ENCODE data around the gene CDK6. TPM values are rescaled to one million over a fixed set of nuclear protein-coding genes. Genes with fewer than 3 reads are reported as not detected.

CDK6 gene
- polyA plus RNA-seq, 4 donors = 40.6 to 54.1 (median 48.1) TPM

- DNase-seq (ENCODE audit: low read depth in 4 of 4, low spot score in 3 of 4) = no peak
Observed at GRCh38 chr7:92742186-92742585, 94.2 kb downstream of the CDK6 start.

GRCh38 chr7:92740700-92741126, 95.7 kb downstream of the CDK6 start:
- no peak for DNase-seq (ENCODE audit: low read depth in 4 of 4, low spot score in 3 of 4)

GRCh38 chr7:92740134-92740533, 96.2 kb downstream of the CDK6 start:
- no peak for DNase-seq (ENCODE audit: low read depth in 4 of 4, low spot score in 3 of 4)

GRCh38 chr7:92739091-92739490, 97.3 kb downstream of the CDK6 start:
- DNase-seq (ENCODE audit: low read depth in 4 of 4, low spot score in 3 of 4) = no peak

- no peak for DNase-seq (ENCODE audit: low read depth in 4 of 4, low spot score in 3 of 4)
Observed at GRCh38 chr7:92737706-92738105, 98.7 kb downstream of the CDK6 start.

GRCh38 chr7:92736870-92737269, 99.5 kb downstream of the CDK6 start:
- no peak for DNase-seq (ENCODE audit: low read depth in 4 of 4, low spot score in 3 of 4)

GRCh38 chr7:92735707-92736106, 100.7 kb downstream of the CDK6 start:
- no peak for DNase-seq (ENCODE audit: low read depth in 4 of 4, low spot score in 3 of 4)

- no peak for DNase-seq (ENCODE audit: low read depth in 4 of 4, low spot score in 3 of 4)
Observed at GRCh38 chr7:92732316-92733036, 103.9 kb downstream of the CDK6 start.

GRCh38 chr7:92731335-92732063, 104.9 kb downstream of the CDK6 start:
- no peak for DNase-seq (ENCODE audit: low read depth in 4 of 4, low spot score in 3 of 4)

- no peak for DNase-seq (ENCODE audit: low read depth in 4 of 4, low spot score in 3 of 4)
Observed at GRCh38 chr7:92730808-92731207, 105.6 kb downstream of the CDK6 start.

GRCh38 chr7:92729751-92730150, 106.6 kb downstream of the CDK6 start:
- DNase-seq (ENCODE audit: low read depth in 4 of 4, low spot score in 3 of 4) = no peak

- no peak for DNase-seq (ENCODE audit: low read depth in 4 of 4, low spot score in 3 of 4)
Observed at GRCh38 chr7:92729172-92729571, 107.2 kb downstream of the CDK6 start.

- DNase-seq (ENCODE audit: low read depth in 4 of 4, low spot score in 3 of 4) = no peak
Observed at GRCh38 chr7:92727755-92728154, 108.6 kb downstream of the CDK6 start.

- DNase-seq (ENCODE audit: low read depth in 4 of 4, low spot score in 3 of 4) = no peak
Observed at GRCh38 chr7:92725161-92725925, 111.0 kb downstream of the CDK6 start.

- DNase-seq (ENCODE audit: low read depth in 4 of 4, low spot score in 3 of 4) = no peak
Observed at GRCh38 chr7:92723943-92724342, 112.4 kb downstream of the CDK6 start.

GRCh38 chr7:92723205-92723604, 113.2 kb downstream of the CDK6 start:
- no peak for DNase-seq (ENCODE audit: low read depth in 4 of 4, low spot score in 3 of 4)

GRCh38 chr7:92722541-92722940, 113.8 kb downstream of the CDK6 start:
- DNase-seq (ENCODE audit: low read depth in 4 of 4, low spot score in 3 of 4) = no peak

- DNase-seq (ENCODE audit: low read depth in 4 of 4, low spot score in 3 of 4) = no peak
Observed at GRCh38 chr7:92720604-92721350, 115.6 kb downstream of the CDK6 start.

- DNase-seq (ENCODE audit: low read depth in 4 of 4, low spot score in 3 of 4) = no peak
Observed at GRCh38 chr7:92717993-92718716, 118.2 kb downstream of the CDK6 start.

- no peak for DNase-seq (ENCODE audit: low read depth in 4 of 4, low spot score in 3 of 4)
Observed at GRCh38 chr7:92717623-92717992, 118.8 kb downstream of the CDK6 start.
